Measurements from ENCODE around the gene BHLHA9.
"Not testable (repeated sequence)": the region's sequence is repeated elsewhere in the genome, so short reads cannot be mapped to it uniquely, and the experiment has no call there.

The BHLHA9 gene

GRCh38 chr17:1270210-1271029, at the start of gene BHLHA9:
Gene BHLHA9 (plus strand): TSS chr17:1270444. CDS start chr17:1270564, 120 bp downstream.
- no peak for FAIRE-seq
- DNase-seq (ENCODE audit: insufficient read length, low spot score) = no peak

GRCh38 chr17:1221209-1221608, 49.0 kb upstream of the BHLHA9 start:
- FAIRE-seq = no peak

GRCh38 chr17:1222321-1222720, 47.9 kb upstream of the BHLHA9 start:
- DNase-seq (ENCODE audit: insufficient read length, low spot score) (no peak), FAIRE-seq (no peak)

More at GRCh38 chr17:1221209-1221608, 49.0 kb upstream of the BHLHA9 start:
- DNase-seq (ENCODE audit: insufficient read length, low spot score) = no peak

GRCh38 chr17:1223662-1224061, 46.6 kb upstream of the BHLHA9 start:
- DNase-seq (ENCODE audit: insufficient read length, low spot score) (no peak), FAIRE-seq (no peak)

GRCh38 chr17:1224330-1224729, 45.9 kb upstream of the BHLHA9 start:
- DNase-seq (ENCODE audit: insufficient read length, low spot score) (no peak), FAIRE-seq (no peak)

GRCh38 chr17:1226308-1226707, 43.9 kb upstream of the BHLHA9 start:
- FAIRE-seq = peak; percentile 98
- DNase-seq (ENCODE audit: insufficient read length, low spot score) = no peak

- FAIRE-seq (no peak), DNase-seq (ENCODE audit: insufficient read length, low spot score) (no peak)
Measured at GRCh38 chr17:1227365-1227764, 42.9 kb upstream of the BHLHA9 start.

- FAIRE-seq (no peak), DNase-seq (ENCODE audit: insufficient read length, low spot score) (no peak)
Measured at GRCh38 chr17:1227917-1228780, 42.1 kb upstream of the BHLHA9 start.

- FAIRE-seq = no peak
- no peak for DNase-seq (ENCODE audit: insufficient read length, low spot score)
Measured at GRCh38 chr17:1228781-1229348, 41.4 kb upstream of the BHLHA9 start.

- FAIRE-seq = no peak
- DNase-seq (ENCODE audit: insufficient read length, low spot score) = peak; percentile 54
Measured at GRCh38 chr17:1229349-1229899, 40.8 kb upstream of the BHLHA9 start.

GRCh38 chr17:1229900-1230501, 40.2 kb upstream of the BHLHA9 start:
- FAIRE-seq (no peak), DNase-seq (ENCODE audit: insufficient read length, low spot score) (no peak)

- no peak for DNase-seq (ENCODE audit: insufficient read length, low spot score)
- FAIRE-seq = no peak
Measured at GRCh38 chr17:1231456-1231855, 38.8 kb upstream of the BHLHA9 start.

- FAIRE-seq (no peak), DNase-seq (ENCODE audit: insufficient read length, low spot score) (no peak)
Measured at GRCh38 chr17:1232331-1232730, 37.9 kb upstream of the BHLHA9 start.

GRCh38 chr17:1232786-1233185, 37.5 kb upstream of the BHLHA9 start:
- peak; percentile 67 for FAIRE-seq

GRCh38 chr17:1234455-1234854, 35.8 kb upstream of the BHLHA9 start:
- FAIRE-seq (no peak), DNase-seq (ENCODE audit: insufficient read length, low spot score) (no peak)

More at GRCh38 chr17:1232786-1233185, 37.5 kb upstream of the BHLHA9 start:
- DNase-seq (ENCODE audit: insufficient read length, low spot score) = no peak

- FAIRE-seq = no peak
- DNase-seq (ENCODE audit: insufficient read length, low spot score) = no peak
Measured at GRCh38 chr17:1237471-1237870, 32.8 kb upstream of the BHLHA9 start.

GRCh38 chr17:1239210-1239609, 31.0 kb upstream of the BHLHA9 start:
- FAIRE-seq (no peak), DNase-seq (ENCODE audit: insufficient read length, low spot score) (no peak)

- DNase-seq (ENCODE audit: insufficient read length, low spot score); FAIRE-seq: not testable (repeated sequence)
Measured at GRCh38 chr17:1240426-1240825, 29.8 kb upstream of the BHLHA9 start.

- DNase-seq (ENCODE audit: insufficient read length, low spot score) = no peak
- FAIRE-seq = no peak
Measured at GRCh38 chr17:1241929-1242328, 28.3 kb upstream of the BHLHA9 start.

GRCh38 chr17:1244606-1245012, 25.6 kb upstream of the BHLHA9 start:
- DNase-seq (ENCODE audit: insufficient read length, low spot score) = no peak
- no peak for FAIRE-seq
